HG02973 (cell line): Measurements from ENCODE around the gene TEDC1.

Experiments used
- ATAC-seq: cut with Tn5 transposase; IDR thresholded peaks from one replicate; pipeline ENCODE4 v1.9.1; 2021; ENCODE audit warnings: moderate library complexity; ENCODE audit not compliant: unreplicated experiment

The TEDC1 gene

GRCh38 chr14:105456736-105457617, 34.1 kb upstream of the TEDC1 start:
- no peak for ATAC-seq

GRCh38 chr14:105458010-105458409, 33.0 kb upstream of the TEDC1 start:
- ATAC-seq: no peak

- ATAC-seq: no peak
Measured at GRCh38 chr14:105458571-105458970, 32.5 kb upstream of the TEDC1 start.

- no peak for ATAC-seq
Measured at GRCh38 chr14:105460116-105460515, 30.9 kb upstream of the TEDC1 start.

GRCh38 chr14:105460616-105461015, 30.4 kb upstream of the TEDC1 start:
- no peak for ATAC-seq

GRCh38 chr14:105461903-105462302, 29.1 kb upstream of the TEDC1 start:
- no peak for ATAC-seq

- no peak for ATAC-seq
Measured at GRCh38 chr14:105464501-105464900, 26.5 kb upstream of the TEDC1 start.

GRCh38 chr14:105465209-105466031, 25.6 kb upstream of the TEDC1 start:
- no peak for ATAC-seq

GRCh38 chr14:105466531-105467248, 24.4 kb upstream of the TEDC1 start:
- ATAC-seq: no peak

GRCh38 chr14:105467249-105467941, 23.7 kb upstream of the TEDC1 start:
- no peak for ATAC-seq

GRCh38 chr14:105467942-105468471, 23.0 kb upstream of the TEDC1 start:
- no peak for ATAC-seq

GRCh38 chr14:105468621-105469241, 22.3 kb upstream of the TEDC1 start:
- ATAC-seq: no peak

- no peak for ATAC-seq
Measured at GRCh38 chr14:105469456-105470349, 21.3 kb upstream of the TEDC1 start.

- no peak for ATAC-seq
Measured at GRCh38 chr14:105470350-105471296, 20.4 kb upstream of the TEDC1 start.

GRCh38 chr14:105471297-105471821, 19.7 kb upstream of the TEDC1 start:
- ATAC-seq: no peak

- no peak for ATAC-seq
Measured at GRCh38 chr14:105471823-105472485, 19.1 kb upstream of the TEDC1 start.

- ATAC-seq: no peak
Measured at GRCh38 chr14:105472486-105472991, 18.5 kb upstream of the TEDC1 start.
